ENCODE data around the gene UPB1. TPM values are rescaled to one million over a fixed set of nuclear protein-coding genes. Genes with fewer than 3 reads are reported as not detected.

The UPB1 gene
- total RNA-seq, 1 experiment from 2014 or later, result 0.09 TPM

DNA sequence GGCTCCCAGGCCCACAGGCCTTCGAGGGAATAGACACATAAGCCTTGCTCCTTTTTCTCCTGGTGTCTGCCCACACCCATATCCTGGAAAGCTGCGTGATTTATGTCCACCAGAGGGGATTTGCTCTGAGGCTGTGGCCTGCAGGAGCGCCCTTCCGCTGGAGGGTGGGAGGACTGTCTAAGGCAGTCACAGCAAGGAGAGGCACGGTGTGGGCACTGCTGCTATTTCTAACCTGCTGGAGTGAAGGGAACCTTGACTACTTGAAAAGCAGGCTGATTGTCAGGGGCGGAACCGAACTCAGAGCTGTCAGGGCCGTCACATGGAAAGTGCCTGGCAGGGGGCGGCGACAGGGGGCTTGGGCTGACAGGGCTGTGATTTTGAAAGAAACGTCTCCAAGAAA is 3.7 kb downstream of the UPB1 start:
- Mint-ChIP-seq H3K9me3 (peaks cover 5% of the 10 kb centered on the region; the same call in 1 of the 2 replicates), H3K4me3 (no peak overlapping the region), H3K36me3 (no peaks in the 10 kb centered on the region; the same call in 1 of the 2 replicates), H3K27ac (no peak overlapping the region), H3K27me3 (ENCODE audit: low read depth) (peaks cover 40% of the 10 kb centered on the region), H3K4me1 (peaks cover 8% of the 10 kb centered on the region)
- ATAC-seq (no peak), DNase-seq (ENCODE audit: low spot score) (no peak)
- ChIA-PET CTCF (interaction anchor here (0.5 to 12.0 kb wide), 3 partner anchors 9 to 74 kb away, joined by 3 to 271 read pairs (median 8); partner anchors contain the start of gene ADORA2A), POLR2A (no interaction called here)
- TF ChIP-seq CREB1 (CRISPR knock-in tag; IDR thresholded peaks at IDR 0.05), result no peak
- TF ChIP-seq, protein P1, sequence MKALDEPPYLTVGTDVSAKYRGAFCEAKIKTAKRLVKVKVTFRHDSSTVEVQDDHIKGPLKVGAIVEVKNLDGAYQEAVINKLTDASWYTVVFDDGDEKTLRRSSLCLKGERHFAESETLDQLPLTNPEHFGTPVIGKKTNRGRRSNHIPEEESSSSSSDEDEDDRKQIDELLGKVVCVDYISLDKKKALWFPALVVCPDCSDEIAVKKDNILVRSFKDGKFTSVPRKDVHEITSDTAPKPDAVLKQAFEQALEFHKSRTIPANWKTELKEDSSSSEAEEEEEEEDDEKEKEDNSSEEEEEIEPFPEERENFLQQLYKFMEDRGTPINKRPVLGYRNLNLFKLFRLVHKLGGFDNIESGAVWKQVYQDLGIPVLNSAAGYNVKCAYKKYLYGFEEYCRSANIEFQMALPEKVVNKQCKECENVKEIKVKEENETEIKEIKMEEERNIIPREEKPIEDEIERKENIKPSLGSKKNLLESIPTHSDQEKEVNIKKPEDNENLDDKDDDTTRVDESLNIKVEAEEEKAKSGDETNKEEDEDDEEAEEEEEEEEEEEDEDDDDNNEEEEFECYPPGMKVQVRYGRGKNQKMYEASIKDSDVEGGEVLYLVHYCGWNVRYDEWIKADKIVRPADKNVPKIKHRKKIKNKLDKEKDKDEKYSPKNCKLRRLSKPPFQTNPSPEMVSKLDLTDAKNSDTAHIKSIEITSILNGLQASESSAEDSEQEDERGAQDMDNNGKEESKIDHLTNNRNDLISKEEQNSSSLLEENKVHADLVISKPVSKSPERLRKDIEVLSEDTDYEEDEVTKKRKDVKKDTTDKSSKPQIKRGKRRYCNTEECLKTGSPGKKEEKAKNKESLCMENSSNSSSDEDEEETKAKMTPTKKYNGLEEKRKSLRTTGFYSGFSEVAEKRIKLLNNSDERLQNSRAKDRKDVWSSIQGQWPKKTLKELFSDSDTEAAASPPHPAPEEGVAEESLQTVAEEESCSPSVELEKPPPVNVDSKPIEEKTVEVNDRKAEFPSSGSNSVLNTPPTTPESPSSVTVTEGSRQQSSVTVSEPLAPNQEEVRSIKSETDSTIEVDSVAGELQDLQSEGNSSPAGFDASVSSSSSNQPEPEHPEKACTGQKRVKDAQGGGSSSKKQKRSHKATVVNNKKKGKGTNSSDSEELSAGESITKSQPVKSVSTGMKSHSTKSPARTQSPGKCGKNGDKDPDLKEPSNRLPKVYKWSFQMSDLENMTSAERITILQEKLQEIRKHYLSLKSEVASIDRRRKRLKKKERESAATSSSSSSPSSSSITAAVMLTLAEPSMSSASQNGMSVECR (CRISPR knock-in tag; IDR thresholded peaks at IDR 0.05; ENCODE audit: borderline replicate concordance), result no peak
- TF ChIP-seq FOXJ3 (CRISPR knock-in tag; IDR thresholded peaks at IDR 0.05; ENCODE audit: borderline replicate concordance), result no peak
- TF ChIP-seq, protein P2, sequence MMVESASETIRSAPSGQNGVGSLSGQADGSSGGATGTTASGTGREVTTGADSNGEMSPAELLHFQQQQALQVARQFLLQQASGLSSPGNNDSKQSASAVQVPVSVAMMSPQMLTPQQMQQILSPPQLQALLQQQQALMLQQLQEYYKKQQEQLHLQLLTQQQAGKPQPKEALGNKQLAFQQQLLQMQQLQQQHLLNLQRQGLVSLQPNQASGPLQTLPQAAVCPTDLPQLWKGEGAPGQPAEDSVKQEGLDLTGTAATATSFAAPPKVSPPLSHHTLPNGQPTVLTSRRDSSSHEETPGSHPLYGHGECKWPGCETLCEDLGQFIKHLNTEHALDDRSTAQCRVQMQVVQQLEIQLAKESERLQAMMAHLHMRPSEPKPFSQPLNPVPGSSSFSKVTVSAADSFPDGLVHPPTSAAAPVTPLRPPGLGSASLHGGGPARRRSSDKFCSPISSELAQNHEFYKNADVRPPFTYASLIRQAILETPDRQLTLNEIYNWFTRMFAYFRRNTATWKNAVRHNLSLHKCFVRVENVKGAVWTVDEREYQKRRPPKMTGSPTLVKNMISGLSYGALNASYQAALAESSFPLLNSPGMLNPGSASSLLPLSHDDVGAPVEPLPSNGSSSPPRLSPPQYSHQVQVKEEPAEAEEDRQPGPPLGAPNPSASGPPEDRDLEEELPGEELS (CRISPR knock-in tag; IDR thresholded peaks at IDR 0.05), result no peak
- TF ChIP-seq, protein P3, sequence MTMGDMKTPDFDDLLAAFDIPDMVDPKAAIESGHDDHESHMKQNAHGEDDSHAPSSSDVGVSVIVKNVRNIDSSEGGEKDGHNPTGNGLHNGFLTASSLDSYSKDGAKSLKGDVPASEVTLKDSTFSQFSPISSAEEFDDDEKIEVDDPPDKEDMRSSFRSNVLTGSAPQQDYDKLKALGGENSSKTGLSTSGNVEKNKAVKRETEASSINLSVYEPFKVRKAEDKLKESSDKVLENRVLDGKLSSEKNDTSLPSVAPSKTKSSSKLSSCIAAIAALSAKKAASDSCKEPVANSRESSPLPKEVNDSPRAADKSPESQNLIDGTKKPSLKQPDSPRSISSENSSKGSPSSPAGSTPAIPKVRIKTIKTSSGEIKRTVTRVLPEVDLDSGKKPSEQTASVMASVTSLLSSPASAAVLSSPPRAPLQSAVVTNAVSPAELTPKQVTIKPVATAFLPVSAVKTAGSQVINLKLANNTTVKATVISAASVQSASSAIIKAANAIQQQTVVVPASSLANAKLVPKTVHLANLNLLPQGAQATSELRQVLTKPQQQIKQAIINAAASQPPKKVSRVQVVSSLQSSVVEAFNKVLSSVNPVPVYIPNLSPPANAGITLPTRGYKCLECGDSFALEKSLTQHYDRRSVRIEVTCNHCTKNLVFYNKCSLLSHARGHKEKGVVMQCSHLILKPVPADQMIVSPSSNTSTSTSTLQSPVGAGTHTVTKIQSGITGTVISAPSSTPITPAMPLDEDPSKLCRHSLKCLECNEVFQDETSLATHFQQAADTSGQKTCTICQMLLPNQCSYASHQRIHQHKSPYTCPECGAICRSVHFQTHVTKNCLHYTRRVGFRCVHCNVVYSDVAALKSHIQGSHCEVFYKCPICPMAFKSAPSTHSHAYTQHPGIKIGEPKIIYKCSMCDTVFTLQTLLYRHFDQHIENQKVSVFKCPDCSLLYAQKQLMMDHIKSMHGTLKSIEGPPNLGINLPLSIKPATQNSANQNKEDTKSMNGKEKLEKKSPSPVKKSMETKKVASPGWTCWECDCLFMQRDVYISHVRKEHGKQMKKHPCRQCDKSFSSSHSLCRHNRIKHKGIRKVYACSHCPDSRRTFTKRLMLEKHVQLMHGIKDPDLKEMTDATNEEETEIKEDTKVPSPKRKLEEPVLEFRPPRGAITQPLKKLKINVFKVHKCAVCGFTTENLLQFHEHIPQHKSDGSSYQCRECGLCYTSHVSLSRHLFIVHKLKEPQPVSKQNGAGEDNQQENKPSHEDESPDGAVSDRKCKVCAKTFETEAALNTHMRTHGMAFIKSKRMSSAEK (CRISPR knock-in tag; IDR thresholded peaks at IDR 0.05; ENCODE audit: borderline replicate concordance), result no peak
- TF ChIP-seq, protein P4, sequence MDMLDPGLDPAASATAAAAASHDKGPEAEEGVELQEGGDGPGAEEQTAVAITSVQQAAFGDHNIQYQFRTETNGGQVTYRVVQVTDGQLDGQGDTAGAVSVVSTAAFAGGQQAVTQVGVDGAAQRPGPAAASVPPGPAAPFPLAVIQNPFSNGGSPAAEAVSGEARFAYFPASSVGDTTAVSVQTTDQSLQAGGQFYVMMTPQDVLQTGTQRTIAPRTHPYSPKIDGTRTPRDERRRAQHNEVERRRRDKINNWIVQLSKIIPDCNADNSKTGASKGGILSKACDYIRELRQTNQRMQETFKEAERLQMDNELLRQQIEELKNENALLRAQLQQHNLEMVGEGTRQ (CRISPR knock-in tag; IDR thresholded peaks at IDR 0.05), result no peak
- TF ChIP-seq, protein P5, sequence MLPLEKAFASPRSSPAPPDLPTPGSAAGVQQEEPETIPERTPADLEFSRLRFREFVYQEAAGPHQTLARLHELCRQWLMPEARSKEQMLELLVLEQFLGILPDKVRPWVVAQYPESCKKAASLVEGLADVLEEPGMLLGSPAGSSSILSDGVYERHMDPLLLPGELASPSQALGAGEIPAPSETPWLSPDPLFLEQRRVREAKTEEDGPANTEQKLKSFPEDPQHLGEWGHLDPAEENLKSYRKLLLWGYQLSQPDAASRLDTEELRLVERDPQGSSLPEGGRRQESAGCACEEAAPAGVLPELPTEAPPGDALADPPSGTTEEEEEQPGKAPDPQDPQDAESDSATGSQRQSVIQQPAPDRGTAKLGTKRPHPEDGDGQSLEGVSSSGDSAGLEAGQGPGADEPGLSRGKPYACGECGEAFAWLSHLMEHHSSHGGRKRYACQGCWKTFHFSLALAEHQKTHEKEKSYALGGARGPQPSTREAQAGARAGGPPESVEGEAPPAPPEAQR (CRISPR knock-in tag; IDR thresholded peaks at IDR 0.05), result no peak

DNA sequence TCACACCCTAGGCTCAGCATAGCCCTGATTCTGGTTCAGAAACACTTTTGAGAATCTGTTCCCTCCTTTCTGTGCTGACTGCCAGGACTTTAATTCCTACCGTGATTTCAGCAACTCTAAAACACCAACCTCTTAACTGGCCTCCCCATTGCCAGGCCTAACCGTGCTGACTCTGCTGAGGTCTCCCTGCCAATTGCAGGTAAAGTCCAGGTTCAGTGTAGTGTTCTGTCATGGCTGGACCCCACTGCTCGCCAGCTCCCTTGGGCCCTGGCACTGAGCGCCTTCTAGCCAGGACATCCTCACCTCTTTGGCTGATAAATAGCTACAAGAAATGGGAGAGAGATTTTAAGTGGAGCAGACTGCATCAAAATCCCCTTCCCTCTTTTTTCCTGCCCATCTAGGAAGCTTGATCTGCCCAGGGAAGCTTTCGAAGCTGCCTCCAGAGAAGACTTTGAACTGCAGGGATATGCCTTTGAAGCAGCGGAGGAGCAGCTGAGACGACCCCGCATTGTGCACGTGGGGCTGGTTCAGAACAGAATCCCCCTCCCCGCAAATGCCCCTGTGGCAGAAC is 4.7 kb downstream of the UPB1 start:
- H3K4me3 Mint-ChIP-seq, result no peak overlapping the region
- no peak for ATAC-seq
- no peak overlapping the region for H3K27ac Mint-ChIP-seq
- ChIA-PET POLR2A (no interaction called here), CTCF (interaction anchor here (0.6 to 12.0 kb wide), 3 partner anchors 10 to 75 kb away, joined by 3 to 271 read pairs (median 3); partner anchors contain the start of gene ADORA2A)
- H3K9me3 Mint-ChIP-seq, result peaks cover 5% of the 10 kb centered on the region; the same call in 1 of the 2 replicates
- no peaks in the 10 kb centered on the region; the same call in 1 of the 2 replicates for H3K36me3 Mint-ChIP-seq
- peaks cover 32% of the 10 kb centered on the region for H3K27me3 Mint-ChIP-seq (ENCODE audit: low read depth)
- H3K4me1 Mint-ChIP-seq, result peaks cover 5% of the 10 kb centered on the region
- no peak for DNase-seq (ENCODE audit: low spot score)
- TF ChIP-seq GTF2I (CRISPR knock-in tag; conservative IDR thresholded peaks at IDR 0.05), result no peak
- no peak for TF ChIP-seq GABPB1 (CRISPR knock-in tag; IDR thresholded peaks at IDR 0.05)
- TF ChIP-seq FOXP1 (CRISPR knock-in tag; IDR thresholded peaks at IDR 0.05; ENCODE audit: borderline replicate concordance), result no peak
- TF ChIP-seq, protein P6, sequence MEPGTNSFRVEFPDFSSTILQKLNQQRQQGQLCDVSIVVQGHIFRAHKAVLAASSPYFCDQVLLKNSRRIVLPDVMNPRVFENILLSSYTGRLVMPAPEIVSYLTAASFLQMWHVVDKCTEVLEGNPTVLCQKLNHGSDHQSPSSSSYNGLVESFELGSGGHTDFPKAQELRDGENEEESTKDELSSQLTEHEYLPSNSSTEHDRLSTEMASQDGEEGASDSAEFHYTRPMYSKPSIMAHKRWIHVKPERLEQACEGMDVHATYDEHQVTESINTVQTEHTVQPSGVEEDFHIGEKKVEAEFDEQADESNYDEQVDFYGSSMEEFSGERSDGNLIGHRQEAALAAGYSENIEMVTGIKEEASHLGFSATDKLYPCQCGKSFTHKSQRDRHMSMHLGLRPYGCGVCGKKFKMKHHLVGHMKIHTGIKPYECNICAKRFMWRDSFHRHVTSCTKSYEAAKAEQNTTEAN (CRISPR knock-in tag; IDR thresholded peaks at IDR 0.05), result no peak
- TF ChIP-seq ZNF317 (CRISPR knock-in tag; IDR thresholded peaks at IDR 0.05; ENCODE audit: borderline replicate concordance, low read depth), result no peak
- TF ChIP-seq TP53 (CRISPR knock-in tag; IDR thresholded peaks at IDR 0.05), result no peak
- TF ChIP-seq, protein P7, sequence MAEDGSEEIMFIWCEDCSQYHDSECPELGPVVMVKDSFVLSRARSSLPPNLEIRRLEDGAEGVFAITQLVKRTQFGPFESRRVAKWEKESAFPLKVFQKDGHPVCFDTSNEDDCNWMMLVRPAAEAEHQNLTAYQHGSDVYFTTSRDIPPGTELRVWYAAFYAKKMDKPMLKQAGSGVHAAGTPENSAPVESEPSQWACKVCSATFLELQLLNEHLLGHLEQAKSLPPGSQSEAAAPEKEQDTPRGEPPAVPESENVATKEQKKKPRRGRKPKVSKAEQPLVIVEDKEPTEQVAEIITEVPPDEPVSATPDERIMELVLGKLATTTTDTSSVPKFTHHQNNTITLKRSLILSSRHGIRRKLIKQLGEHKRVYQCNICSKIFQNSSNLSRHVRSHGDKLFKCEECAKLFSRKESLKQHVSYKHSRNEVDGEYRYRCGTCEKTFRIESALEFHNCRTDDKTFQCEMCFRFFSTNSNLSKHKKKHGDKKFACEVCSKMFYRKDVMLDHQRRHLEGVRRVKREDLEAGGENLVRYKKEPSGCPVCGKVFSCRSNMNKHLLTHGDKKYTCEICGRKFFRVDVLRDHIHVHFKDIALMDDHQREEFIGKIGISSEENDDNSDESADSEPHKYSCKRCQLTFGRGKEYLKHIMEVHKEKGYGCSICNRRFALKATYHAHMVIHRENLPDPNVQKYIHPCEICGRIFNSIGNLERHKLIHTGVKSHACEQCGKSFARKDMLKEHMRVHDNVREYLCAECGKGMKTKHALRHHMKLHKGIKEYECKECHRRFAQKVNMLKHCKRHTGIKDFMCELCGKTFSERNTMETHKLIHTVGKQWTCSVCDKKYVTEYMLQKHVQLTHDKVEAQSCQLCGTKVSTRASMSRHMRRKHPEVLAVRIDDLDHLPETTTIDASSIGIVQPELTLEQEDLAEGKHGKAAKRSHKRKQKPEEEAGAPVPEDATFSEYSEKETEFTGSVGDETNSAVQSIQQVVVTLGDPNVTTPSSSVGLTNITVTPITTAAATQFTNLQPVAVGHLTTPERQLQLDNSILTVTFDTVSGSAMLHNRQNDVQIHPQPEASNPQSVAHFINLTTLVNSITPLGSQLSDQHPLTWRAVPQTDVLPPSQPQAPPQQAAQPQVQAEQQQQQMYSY (CRISPR knock-in tag; IDR thresholded peaks at IDR 0.05), result no peak

Data from WTC11 (cell line).